A549 (cell line): ENCODE results near the gene CLDN14.
"Not testable (repeated sequence)": the region's sequence is repeated elsewhere in the genome, so short reads cannot be mapped to it uniquely, and the experiment has no call there.

Source experiments
- CBX8 ChIP-seq: fragments of 200-600 bp; sonication (generic); IDR thresholded peaks from 2 replicates; pipeline ENCODE4 v1.6.1; 2016
- TF ChIP-seq, protein P1 (sequence below): fragments of >200 bp; sonication (Bioruptor Twin); formaldehyde crosslinking; IDR thresholded peaks from 3 replicates; pipeline ENCODE4 v1.5.1; 2016
- TF ChIP-seq, protein P2 (sequence below): fragments of 200-600 bp; sonication (generic); IDR thresholded peaks from 2 replicates; pipeline ENCODE4 v1.6.1; 2016; ENCODE audit warnings: antibody characterized with exemption, mild to moderate bottlenecking, moderate library complexity
- TF ChIP-seq, protein P3 (sequence below): IDR thresholded peaks from 2 replicates; pipeline ENCODE4 v1.6.1; 2012

DNA sequence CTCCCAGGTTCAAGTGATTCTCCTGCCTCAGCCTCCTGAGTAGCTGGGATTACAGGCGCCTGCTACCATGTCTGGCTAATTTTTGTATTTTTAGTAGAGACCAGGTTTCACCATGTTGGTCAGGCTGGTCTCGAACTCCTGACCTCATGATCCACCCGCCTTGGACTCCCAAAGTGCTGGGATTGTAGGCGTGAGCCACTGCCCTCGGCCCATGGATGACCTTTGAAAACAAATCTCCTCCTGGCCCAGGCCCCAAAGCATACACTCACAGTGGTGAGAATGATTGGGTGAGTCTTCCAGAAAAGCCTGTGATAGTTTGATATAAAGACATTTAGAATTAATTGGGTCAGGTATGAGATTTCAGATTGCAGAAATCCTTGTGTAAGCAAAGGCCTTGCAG lies 3.4 kb downstream of the CLDN14 start:
- TF ChIP-seq, protein P1, sequence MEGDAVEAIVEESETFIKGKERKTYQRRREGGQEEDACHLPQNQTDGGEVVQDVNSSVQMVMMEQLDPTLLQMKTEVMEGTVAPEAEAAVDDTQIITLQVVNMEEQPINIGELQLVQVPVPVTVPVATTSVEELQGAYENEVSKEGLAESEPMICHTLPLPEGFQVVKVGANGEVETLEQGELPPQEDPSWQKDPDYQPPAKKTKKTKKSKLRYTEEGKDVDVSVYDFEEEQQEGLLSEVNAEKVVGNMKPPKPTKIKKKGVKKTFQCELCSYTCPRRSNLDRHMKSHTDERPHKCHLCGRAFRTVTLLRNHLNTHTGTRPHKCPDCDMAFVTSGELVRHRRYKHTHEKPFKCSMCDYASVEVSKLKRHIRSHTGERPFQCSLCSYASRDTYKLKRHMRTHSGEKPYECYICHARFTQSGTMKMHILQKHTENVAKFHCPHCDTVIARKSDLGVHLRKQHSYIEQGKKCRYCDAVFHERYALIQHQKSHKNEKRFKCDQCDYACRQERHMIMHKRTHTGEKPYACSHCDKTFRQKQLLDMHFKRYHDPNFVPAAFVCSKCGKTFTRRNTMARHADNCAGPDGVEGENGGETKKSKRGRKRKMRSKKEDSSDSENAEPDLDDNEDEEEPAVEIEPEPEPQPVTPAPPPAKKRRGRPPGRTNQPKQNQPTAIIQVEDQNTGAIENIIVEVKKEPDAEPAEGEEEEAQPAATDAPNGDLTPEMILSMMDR: not testable (repeated sequence)
- TF ChIP-seq, protein P2, sequence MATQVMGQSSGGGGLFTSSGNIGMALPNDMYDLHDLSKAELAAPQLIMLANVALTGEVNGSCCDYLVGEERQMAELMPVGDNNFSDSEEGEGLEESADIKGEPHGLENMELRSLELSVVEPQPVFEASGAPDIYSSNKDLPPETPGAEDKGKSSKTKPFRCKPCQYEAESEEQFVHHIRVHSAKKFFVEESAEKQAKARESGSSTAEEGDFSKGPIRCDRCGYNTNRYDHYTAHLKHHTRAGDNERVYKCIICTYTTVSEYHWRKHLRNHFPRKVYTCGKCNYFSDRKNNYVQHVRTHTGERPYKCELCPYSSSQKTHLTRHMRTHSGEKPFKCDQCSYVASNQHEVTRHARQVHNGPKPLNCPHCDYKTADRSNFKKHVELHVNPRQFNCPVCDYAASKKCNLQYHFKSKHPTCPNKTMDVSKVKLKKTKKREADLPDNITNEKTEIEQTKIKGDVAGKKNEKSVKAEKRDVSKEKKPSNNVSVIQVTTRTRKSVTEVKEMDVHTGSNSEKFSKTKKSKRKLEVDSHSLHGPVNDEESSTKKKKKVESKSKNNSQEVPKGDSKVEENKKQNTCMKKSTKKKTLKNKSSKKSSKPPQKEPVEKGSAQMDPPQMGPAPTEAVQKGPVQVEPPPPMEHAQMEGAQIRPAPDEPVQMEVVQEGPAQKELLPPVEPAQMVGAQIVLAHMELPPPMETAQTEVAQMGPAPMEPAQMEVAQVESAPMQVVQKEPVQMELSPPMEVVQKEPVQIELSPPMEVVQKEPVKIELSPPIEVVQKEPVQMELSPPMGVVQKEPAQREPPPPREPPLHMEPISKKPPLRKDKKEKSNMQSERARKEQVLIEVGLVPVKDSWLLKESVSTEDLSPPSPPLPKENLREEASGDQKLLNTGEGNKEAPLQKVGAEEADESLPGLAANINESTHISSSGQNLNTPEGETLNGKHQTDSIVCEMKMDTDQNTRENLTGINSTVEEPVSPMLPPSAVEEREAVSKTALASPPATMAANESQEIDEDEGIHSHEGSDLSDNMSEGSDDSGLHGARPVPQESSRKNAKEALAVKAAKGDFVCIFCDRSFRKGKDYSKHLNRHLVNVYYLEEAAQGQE: not testable (repeated sequence)
- TF ChIP-seq, protein P3, sequence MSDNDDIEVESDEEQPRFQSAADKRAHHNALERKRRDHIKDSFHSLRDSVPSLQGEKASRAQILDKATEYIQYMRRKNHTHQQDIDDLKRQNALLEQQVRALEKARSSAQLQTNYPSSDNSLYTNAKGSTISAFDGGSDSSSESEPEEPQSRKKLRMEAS: not testable (repeated sequence)
- TF ChIP-seq CBX8: not testable (repeated sequence)
